ENCODE measurements around the gene CYB561D1. TPM values are rescaled to one million over a fixed set of nuclear protein-coding genes. Genes with fewer than 3 reads are reported as not detected.

Gene CYB561D1
- total and polyA plus RNA-seq, 10 of the 15 experiments (the other 5 are each of a cell fraction or from before 2014, with no cell fraction given), result 0.68 to 9.0 (median 3.3) TPM

DNA sequence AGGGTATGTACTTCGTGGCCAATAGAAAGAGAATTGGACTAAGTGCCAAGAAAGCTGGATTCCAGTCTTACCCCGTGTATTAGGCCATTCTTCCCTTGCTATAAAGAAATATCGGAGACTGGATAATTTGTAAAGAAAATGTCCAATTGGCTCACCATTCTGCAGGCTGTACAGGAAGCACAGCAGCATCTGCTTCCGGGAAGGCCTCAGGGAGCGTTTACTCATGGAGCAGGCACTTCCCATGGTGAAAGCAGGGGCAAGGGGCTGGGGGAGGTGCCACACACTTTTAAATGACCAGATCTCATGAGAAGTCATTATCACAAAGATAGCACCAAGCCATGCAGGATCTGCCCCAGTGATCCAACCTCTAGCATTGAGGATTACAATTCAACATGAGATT lies 23.4 kb downstream of the CYB561D1 start:
- intact Hi-C loops (cut with micrococcal nuclease; ENCODE audit: unreplicated experiment), result no loop called here
- TF ChIP-seq BRCA1 (IDR thresholded peaks at IDR 0.05; ENCODE audit: low read depth, low read length), result no peak
- BruUV-seq (replicated peaks), result no TSS peak

GRCh38 chr1:109521002-109521951 lies 27.4 kb downstream of the CYB561D1 start:
- peaks cover 0 to 3% of the 10 kb centered on the region in 2 experiments; a peak in 3 of 4 replicates for H3K27me3 ChIP-seq (replicated peaks in 1 of 2; ENCODE audit: control insufficient read depth in 2 of 2, insufficient read depth in 2 of 2, low read length in 1 of 2)
- in situ Hi-C loops (cut with MboI) (no loop called here), intact Hi-C loops (cut with micrococcal nuclease; ENCODE audit: unreplicated experiment) (no loop called here)
- ATAC-seq (no peak), FAIRE-seq (no peak), DNase-seq (ENCODE audit: low read depth, low spot score) (no peak)
- RAD21 ChIA-PET (ENCODE audit: unreplicated experiment), result interaction anchor here (1.0 to 1.8 kb wide), 3 partner anchors 9 to 13 kb away, joined by 3 to 7 read pairs (median 3); no protein-coding TSS in a partner anchor
- H3K9me3 ChIP-seq (replicated peaks; ENCODE audit: control insufficient read depth, insufficient read depth, low read length), result no peaks in the 10 kb centered on the region
- no peaks in the 10 kb centered on the region for H3K79me2 ChIP-seq (ENCODE audit: control insufficient read depth, insufficient read depth, low read length)
- TF ChIP-seq RELA (IDR thresholded peaks at IDR 0.05; ENCODE audit: borderline replicate concordance, partially characterized antibody) (no peak), NBN (IDR thresholded peaks at IDR 0.05) (no peak), SREBF1 (IDR thresholded peaks at IDR 0.05; ENCODE audit: low read length) (no peak), SMARCA5 (IDR thresholded peaks at IDR 0.05) (no peak), ATF7 (IDR thresholded peaks at IDR 0.05; ENCODE audit: low read depth) (no peak), STAT1 (conservative IDR thresholded peaks at IDR 0.05) (no peak), IKZF1 (conservative IDR thresholded peaks at IDR 0.05) (no peak), SMC3 (IDR thresholded peaks at IDR 0.05; ENCODE audit: borderline replicate concordance, low read length) (no peak), SIX5 (IDR thresholded peaks at IDR 0.05; ENCODE audit: low read depth, low read length, severe bottlenecking) (no peak), POLR2AphosphoS5 (IDR thresholded peaks at IDR 0.05; ENCODE audit: low read length) (no peak)
- TF ChIP-seq, protein P1, sequence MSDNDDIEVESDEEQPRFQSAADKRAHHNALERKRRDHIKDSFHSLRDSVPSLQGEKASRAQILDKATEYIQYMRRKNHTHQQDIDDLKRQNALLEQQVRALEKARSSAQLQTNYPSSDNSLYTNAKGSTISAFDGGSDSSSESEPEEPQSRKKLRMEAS (IDR thresholded peaks at IDR 0.05; ENCODE audit: low read depth, low read length), result no peak
- BruUV-seq (replicated peaks), result no TSS peak
- H2AFZ ChIP-seq (ENCODE audit: control insufficient read depth, low read depth, low read length), result no peak overlapping the region
- POLR2A ChIA-PET, result no interaction called here
- CTCF ChIA-PET, result interaction anchor here (0.9 to 21.3 kb wide), 7 partner anchors 8 to 26 kb away, joined by 3 to 1280 read pairs (median 7); partner anchors contain the start of genes AMIGO1 and CYB561D1
- no peaks in the 10 kb centered on the region for H3K36me3 ChIP-seq (ENCODE audit: control insufficient read depth in 2 of 2, insufficient read depth in 2 of 2, low read length in 1 of 2)
- no peak overlapping the region for H3K4me2 ChIP-seq (ENCODE audit: control insufficient read depth, insufficient read depth)
- SMC1A ChIA-PET (ENCODE audit: uncharacterized antibody, unreplicated experiment), result interaction anchor here (1.1 to 12.8 kb wide), 3 partner anchors 11 to 23 kb away, joined by 3 to 205 read pairs (median 12); partner anchors contain the start of gene AMIGO1
- H4K20me1 ChIP-seq (ENCODE audit: control insufficient read depth, insufficient read depth), result no peaks in the 10 kb centered on the region
- H3K4me1 ChIP-seq (ENCODE audit: control insufficient read depth, insufficient read depth, low read length), result no peaks in the 10 kb centered on the region
- H3K4me3 ChIP-seq, result no peak overlapping the region
- H3K9ac ChIP-seq (ENCODE audit: control insufficient read depth, insufficient read depth, low read length), result no peak overlapping the region
- 57% methylated on average over 14 of the region's 14 CpGs for WGBS (ENCODE audit: insufficient coverage, insufficient replicate concordance, low lambda C conversion rate, missing lambda C conversion rate)
- H3K27ac ChIP-seq (ENCODE audit: control insufficient read depth, insufficient read depth), result no peak overlapping the region

More for the DNA sequence above, 23.4 kb downstream of the CYB561D1 start:
- Histone ChIP-seq H3K36me3 (ENCODE audit: control insufficient read depth in 2 of 2, insufficient read depth in 2 of 2, low read length in 1 of 2) (no peaks in the 10 kb centered on the region), H3K9ac (ENCODE audit: control insufficient read depth, insufficient read depth, low read length) (no peak overlapping the region), H3K27ac (ENCODE audit: control insufficient read depth, insufficient read depth) (no peak overlapping the region), H3K4me1 (ENCODE audit: control insufficient read depth, insufficient read depth, low read length) (no peaks in the 10 kb centered on the region), H3K4me3 (no peak overlapping the region), H3K79me2 (ENCODE audit: control insufficient read depth, insufficient read depth, low read length) (no peaks in the 10 kb centered on the region), H2AFZ (ENCODE audit: control insufficient read depth, low read depth, low read length) (no peak overlapping the region), H3K4me2 (ENCODE audit: control insufficient read depth, insufficient read depth) (no peak overlapping the region), H3K9me3 (replicated peaks; ENCODE audit: control insufficient read depth, insufficient read depth, low read length) (no peaks in the 10 kb centered on the region), H4K20me1 (ENCODE audit: control insufficient read depth, insufficient read depth) (no peaks in the 10 kb centered on the region), H3K27me3 (replicated peaks in 1 of 2; ENCODE audit: control insufficient read depth in 2 of 2, insufficient read depth in 2 of 2, low read length in 1 of 2) (peaks cover 0 to 3% of the 10 kb centered on the region in 2 experiments; a peak in 3 of 4 replicates)
- POLR2A ChIA-PET, result interaction anchor here (1.0 kb wide), 1 partner anchor 12 kb away, joined by 4 read pairs; no protein-coding TSS in a partner anchor
- SMC1A ChIA-PET (ENCODE audit: uncharacterized antibody, unreplicated experiment), result interaction anchor here (1.2 kb wide), 1 partner anchor 15 kb away, joined by 4 read pairs; no protein-coding TSS in a partner anchor
- CTCF ChIA-PET, result interaction anchor here (1.2 to 19.4 kb wide), 4 partner anchors 11 to 122 kb away, joined by 3 to 240 read pairs (median 27); partner anchors contain the start of gene CYB561D1
- in situ Hi-C loops (cut with MboI), result no loop called here
- DNase-seq (ENCODE audit: low read depth, low spot score) (no peak), FAIRE-seq (no peak), ATAC-seq (no peak)
- 54% methylated on average over 5 of the region's 5 CpGs for WGBS (ENCODE audit: insufficient coverage, insufficient replicate concordance, low lambda C conversion rate, missing lambda C conversion rate)
- RAD21 ChIA-PET (ENCODE audit: unreplicated experiment), result no interaction called here
